HG02588 (cell line): ENCODE data around the gene TMEM232.

ENCODE experiments used
- ATAC-seq: cut with Tn5 transposase; IDR thresholded peaks from one replicate; pipeline ENCODE4 v1.9.1; 2021; ENCODE audit warnings: mild to moderate bottlenecking, moderate library complexity; ENCODE audit not compliant: unreplicated experiment

TMEM232 gene

GRCh38 chr5:110634475-110634874 is 92.0 kb downstream of the TMEM232 start:
- no peak for ATAC-seq

GRCh38 chr5:110631236-110631635 is 95.2 kb downstream of the TMEM232 start:
- no peak for ATAC-seq

DNA sequence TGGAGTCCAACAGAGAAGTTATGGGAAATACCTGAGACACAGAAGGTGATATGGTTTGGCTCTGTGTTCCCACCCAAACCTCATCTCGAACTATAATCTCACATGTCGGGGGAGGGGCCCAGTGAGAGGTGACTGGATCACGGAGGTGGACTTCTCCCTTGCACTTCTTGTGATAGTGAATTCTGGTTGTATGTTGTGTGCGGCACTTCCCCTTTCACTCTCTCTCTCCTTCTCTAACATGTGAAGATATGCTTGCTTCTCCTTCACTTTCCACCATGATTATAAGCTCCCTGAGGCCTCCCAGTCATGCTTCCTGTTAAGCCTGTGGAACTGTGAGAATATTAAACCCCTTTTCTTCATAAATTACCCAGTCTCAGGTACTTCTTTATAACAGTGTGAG is 96.1 kb downstream of the TMEM232 start:
- ATAC-seq, result no peak

- no peak for ATAC-seq
Observed at GRCh38 chr5:110625376-110625999, 101.0 kb downstream of the TMEM232 start.

- no peak for ATAC-seq
Observed at GRCh38 chr5:110623874-110624273, 102.6 kb downstream of the TMEM232 start.

DNA sequence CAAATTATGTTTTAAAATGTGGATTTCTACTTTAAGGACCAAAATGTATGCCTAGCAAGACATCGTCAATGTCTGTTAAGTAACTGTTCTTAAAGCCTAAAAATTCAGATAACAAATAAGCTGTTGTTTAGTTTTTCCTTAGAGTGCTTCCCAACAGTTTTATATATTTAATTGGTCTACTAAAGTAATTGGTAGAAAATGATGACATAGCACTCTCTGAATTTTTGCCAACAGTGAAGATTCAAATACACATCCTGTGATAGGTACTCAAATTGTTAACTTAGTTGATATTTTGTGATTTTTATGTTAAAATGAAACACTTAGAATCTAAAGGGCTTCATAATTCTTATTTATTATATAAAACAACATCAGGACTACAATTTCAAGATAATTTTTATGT is 107.5 kb downstream of the TMEM232 start:
- no peak for ATAC-seq

DNA sequence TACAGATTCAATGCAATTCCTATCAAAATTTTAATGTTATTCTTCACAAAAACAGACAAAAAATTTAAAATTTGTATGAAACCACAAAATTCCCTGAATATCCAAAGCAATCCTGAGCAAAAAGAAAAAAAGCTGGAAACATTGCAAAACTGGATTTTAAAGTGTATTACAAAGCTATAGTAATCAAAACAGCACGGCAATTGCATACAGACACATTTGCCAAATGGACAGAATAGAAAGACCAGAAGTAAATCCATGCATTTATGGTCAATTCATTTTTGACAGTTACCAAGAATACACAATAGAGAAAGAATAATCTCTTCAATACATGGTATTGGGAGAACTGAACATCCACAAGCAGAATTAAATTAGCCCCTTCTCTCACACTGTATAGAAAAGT is 110.5 kb downstream of the TMEM232 start:
- no peak for ATAC-seq

DNA sequence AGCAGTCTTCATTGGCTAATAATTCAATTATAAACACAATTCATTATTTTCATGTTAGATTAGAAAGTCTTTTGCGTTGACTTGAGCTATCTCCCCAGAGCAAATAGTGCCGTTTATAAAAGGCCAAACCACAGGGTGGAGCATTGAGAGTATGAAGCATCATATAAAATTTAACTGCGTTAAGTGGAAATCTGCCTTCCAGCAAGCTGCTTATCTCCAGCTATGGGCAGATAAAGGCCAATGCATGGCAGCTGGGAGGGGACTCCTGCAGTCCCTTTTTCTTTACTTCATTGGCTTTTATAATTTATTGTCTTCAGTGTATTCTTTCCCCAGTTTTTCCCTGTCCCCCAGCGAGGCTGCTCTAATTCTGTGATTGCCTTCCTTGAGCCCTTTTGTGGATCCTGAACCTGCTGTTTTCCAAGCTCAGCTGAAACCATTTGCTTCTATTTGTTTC is 113.7 kb downstream of the TMEM232 start:
- no peak for ATAC-seq

GRCh38 chr5:110611817-110612216 is 114.7 kb downstream of the TMEM232 start:
- no peak for ATAC-seq

DNA sequence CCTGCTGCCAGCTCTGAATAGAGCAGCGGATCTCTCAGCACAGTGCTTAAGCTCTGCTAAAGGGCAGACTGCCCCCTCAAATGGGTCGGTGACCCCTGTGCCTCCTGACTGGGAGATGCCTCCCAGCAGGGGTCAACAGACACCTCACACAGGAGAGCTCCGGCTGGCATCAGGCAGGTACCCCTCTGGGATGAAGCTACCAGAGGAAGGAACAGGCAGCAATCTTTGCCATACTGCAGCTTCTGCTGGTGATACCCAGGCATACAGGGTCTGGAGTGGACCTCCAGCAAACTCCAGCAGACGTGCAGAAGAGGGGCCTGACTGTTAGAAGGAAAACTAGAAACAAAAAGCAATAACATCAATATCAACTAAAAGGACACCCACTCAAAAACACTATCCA is 131.6 kb downstream of the TMEM232 start:
- no peak for ATAC-seq

DNA sequence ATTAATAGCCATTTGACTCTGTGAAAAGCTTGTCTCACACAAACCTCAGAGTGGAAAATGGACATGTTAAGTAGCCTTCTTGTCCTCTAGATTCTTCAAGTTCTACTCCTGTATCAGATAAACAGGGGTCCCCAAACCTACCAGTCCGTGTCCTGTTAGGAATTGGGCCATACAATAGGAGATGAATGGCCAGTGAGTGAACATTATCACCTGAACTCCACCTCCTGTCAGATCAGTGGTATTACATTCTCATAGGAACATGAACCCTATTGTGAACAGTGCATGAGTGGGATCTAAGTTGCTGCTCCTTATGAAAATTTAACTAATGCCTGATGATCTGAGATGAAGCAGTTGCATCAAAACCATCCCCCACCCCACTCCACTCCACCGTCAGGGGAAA is 136.3 kb downstream of the TMEM232 start:
- ATAC-seq, result no peak

- no peak for ATAC-seq
Observed at GRCh38 chr5:110588286-110588980, 138.0 kb downstream of the TMEM232 start.

DNA sequence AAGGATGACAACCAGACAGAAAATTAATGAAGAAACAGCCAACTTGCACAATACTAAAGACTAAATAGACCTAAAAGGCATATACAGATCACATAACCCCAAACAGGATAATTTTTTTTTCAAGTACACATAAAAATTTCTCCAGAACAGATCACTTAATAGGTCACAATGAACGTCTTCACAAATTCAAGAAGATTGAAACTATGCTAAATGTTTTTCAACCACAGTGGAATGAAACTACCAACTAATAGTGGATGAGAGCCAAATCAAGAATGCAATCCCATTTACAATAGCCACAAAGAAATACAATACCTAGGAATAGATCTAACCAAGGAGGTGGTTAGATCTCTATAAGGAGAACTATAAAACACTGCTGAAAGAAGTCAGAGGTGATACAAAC is 145.8 kb downstream of the TMEM232 start:
- ATAC-seq, result no peak

- ATAC-seq, result no peak
Observed at GRCh38 chr5:110572729-110573128, 153.7 kb downstream of the TMEM232 start.

- ATAC-seq, result no peak
Observed at GRCh38 chr5:110562191-110562590, 164.3 kb downstream of the TMEM232 start.

DNA sequence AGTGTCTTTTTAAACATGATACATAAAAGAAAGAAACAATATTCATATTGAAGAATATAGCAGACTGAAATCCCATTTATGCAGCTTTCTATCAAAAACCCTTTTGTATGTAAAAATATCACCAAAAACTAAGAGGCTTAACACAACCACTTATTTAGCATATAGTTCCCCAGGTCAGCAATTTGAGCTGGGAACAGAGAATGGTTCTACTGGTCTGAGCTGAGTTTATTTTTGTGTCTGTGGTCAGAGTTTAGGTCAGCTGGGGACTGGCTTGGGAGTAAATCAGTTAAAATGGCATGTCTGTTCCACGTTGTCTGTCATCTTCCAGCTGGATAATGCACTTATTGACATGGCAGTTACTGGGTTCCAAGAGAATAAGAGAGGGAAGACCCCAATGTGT is 165.0 kb downstream of the TMEM232 start:
- no peak for ATAC-seq

DNA sequence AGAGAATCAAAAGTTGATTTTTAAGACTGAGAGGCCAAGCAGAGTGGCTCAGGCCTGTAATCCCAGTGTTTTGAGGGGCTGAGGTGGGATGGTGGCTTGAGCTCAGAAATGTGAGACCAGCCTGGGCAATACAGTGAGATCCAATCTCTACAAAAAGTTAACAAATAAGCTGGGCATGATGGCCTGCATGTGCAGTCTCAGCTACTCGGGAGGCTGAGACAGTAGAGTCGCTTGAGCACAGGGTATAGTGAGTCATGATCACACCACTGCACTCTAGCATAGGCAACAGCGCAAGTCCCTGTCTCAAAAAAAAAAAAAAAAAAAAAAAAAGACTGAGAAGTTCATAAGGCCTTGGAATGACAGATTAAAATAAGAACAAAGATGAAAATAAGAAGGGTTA is 177.2 kb downstream of the TMEM232 start:
- no peak for ATAC-seq

GRCh38 chr5:110548171-110548570 is 178.3 kb downstream of the TMEM232 start:
- no peak for ATAC-seq

DNA sequence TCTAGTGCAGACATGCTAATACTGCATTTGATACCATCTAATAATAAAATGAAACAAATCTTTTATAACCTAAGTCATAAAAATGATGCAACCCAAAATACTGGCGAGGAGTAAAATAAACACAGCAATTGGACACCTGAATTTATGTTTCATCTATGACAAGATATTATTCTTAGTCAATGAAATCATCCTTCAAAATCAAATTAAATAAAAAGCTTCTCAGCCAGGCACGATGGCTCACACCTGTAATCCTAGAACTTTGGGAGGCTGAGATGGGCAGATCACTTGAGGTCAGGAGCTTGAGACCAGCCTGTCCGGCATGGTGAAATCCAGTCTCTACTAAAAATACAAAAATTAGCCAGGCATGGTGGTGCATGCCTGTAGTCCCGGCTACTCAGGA is 179.0 kb downstream of the TMEM232 start:
- no peak for ATAC-seq

DNA sequence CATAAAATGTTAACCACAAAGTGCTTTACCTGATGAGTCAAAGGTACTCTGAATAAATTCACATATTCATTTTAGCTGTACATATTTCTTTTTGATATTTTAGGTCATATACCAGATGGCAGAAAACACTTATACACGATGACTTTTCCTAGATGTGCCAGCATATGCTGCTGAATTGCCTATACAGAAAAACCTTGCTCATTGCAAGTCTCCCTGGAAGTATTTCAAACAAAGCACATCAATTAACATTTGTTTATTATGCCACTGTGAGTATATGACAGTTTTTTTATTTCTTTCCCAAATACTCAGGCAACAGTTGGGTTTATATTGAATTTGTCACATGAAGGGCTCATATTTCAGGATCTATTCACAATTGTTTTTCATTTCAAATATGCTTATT is 180.8 kb downstream of the TMEM232 start:
- no peak for ATAC-seq

DNA sequence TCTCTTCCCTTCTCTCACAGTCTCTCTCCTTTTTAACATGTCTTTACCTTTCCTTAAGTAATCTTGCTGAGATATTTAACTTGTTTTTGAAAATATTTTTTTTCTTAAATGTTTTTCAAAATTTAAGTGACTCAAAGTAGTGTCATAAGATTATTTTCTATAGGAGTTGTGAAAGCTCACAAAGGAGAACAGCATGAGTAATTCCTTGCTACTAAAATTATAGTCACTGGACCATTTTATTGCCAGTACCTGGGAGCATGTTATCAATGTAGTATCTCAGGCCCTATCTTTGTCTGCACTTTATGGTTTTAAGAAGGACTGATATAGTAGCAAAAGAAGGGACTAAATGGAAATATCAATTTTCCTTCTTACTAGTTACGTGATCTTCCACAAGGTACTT is 181.9 kb downstream of the TMEM232 start:
- no peak for ATAC-seq

DNA sequence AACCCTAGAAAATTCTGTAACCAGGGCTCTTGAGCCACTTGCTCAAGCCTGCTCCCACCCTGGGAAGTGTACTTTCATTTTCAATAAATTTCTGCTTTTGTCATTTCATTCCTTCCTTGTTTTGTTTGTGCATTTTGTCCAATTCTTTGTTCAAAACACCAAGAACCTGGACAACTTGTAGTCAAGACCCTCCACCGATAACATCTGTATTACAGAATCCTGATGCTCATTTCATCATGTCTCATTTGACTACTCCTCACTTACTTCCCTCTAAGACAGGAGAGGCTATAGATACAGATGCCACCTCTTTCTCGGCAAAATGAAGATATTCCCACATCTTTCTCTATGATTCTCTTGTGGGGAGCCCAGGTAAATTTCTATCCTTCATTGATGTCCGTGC is 183.5 kb downstream of the TMEM232 start:
- ATAC-seq, result no peak
